Stimulated activated naive B cell treated with anti-CD40 and anti-IgM and Interleukin-4, amounts not matched to agents 10 μg/mL and 1 μg/mL and 100 μg/mL, for 72 hours (primary cell): ENCODE data around the gene BCL3.
"Not testable (repeated sequence)": the region's sequence is repeated elsewhere in the genome, so short reads cannot be mapped to it uniquely, and the experiment has no call there.

Experiments used
- ATAC-seq, 2 donors: fragments of 150-1000 bp; cut with Tn5 transposase; replicated peaks; 2 replicates each; pipeline ENCODE4 v1.10.0; 2021; ENCODE audit warnings: moderate library complexity in 1 of 2
- DNase-seq: peaks from one replicate; pipeline ENCODE4 v3.0.0; 2021
- H3K27ac Mint-ChIP-seq: one replicate; pipeline ENCODE4 v1.8.0; 2022; ENCODE audit warnings: mild to moderate bottlenecking, mixed read lengths
- H3K27me3 Mint-ChIP-seq, 2 donors: one replicate each; pipeline ENCODE4 v1.8.0; 2022; ENCODE audit warnings: mixed read lengths in 2 of 2
- H3K36me3 Mint-ChIP-seq, 2 donors: one replicate each; pipeline ENCODE4 v1.8.0; 2022; ENCODE audit warnings: mixed read lengths in 2 of 2, mild to moderate bottlenecking in 1 of 2
- H3K4me1 Mint-ChIP-seq, 2 donors: one replicate each; pipeline ENCODE4 v1.8.0; 2022; ENCODE audit warnings: mixed read lengths in 2 of 2, mild to moderate bottlenecking in 1 of 2
- H3K4me3 Mint-ChIP-seq, 2 donors: one replicate each; pipeline ENCODE4 v1.8.0; 2022; ENCODE audit warnings: mild to moderate bottlenecking in 2 of 2, mixed read lengths in 2 of 2, moderate library complexity in 1 of 2
- H3K9me3 Mint-ChIP-seq, 2 donors: one replicate each; pipeline ENCODE4 v1.8.0; 2022; ENCODE audit warnings: mixed read lengths in 2 of 2, mild to moderate bottlenecking in 1 of 2

The BCL3 gene

GRCh38 chr19:44712864-44713515, 35.5 kb upstream of the BCL3 start:
- H3K36me3 Mint-ChIP-seq: no peaks in the 10 kb centered on the region
- ATAC-seq: no peak
- no peak for DNase-seq
- peaks cover 0 to 3% of the 10 kb centered on the region in 2 donors for H3K4me1 Mint-ChIP-seq
- H3K27me3 Mint-ChIP-seq: peaks cover 14 to 22% of the 10 kb centered on the region in 2 donors
- no peak overlapping the region for H3K4me3 Mint-ChIP-seq
- H3K27ac Mint-ChIP-seq: no peak overlapping the region
- H3K9me3 Mint-ChIP-seq: peaks cover 15 to 16% of the 10 kb centered on the region in 2 donors

DNA sequence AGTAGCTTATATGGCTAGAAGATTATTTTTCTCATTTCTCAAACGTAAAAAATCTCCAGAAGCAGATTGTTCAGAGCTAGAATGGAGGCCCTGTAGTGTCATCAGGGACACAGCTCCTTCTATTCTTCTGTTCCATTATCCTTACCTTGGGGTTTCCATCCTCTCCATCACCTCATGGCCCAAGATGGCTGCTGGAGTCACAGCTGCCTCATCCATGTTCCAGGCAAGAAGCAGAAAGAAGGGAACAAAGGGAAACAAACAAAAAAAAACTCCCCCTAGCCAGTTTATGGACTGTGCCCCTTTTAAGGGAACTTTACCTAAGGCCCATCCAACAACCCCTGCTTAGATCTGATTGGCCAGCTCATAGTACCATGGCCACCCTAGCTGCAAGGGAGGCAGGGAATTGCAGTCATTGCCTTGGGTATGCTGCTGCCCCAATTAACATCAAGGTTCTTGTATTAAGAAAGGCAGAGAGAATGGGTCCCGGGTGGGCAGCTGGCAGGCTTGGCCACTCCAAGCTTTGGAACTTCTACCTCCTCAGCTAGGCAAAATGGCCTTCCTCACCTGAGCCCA, 33.8 kb upstream of the BCL3 start:
- Mint-ChIP-seq H3K4me3 (no peak overlapping the region), H3K4me1 (peaks cover 0 to 3% of the 10 kb centered on the region in 2 donors), H3K27me3 (peaks cover 14 to 25% of the 10 kb centered on the region in 2 donors), H3K27ac (no peak overlapping the region), H3K9me3 (peaks cover 15 to 16% of the 10 kb centered on the region in 2 donors), H3K36me3 (no peaks in the 10 kb centered on the region)
- no peak for DNase-seq
- no peak for ATAC-seq

DNA sequence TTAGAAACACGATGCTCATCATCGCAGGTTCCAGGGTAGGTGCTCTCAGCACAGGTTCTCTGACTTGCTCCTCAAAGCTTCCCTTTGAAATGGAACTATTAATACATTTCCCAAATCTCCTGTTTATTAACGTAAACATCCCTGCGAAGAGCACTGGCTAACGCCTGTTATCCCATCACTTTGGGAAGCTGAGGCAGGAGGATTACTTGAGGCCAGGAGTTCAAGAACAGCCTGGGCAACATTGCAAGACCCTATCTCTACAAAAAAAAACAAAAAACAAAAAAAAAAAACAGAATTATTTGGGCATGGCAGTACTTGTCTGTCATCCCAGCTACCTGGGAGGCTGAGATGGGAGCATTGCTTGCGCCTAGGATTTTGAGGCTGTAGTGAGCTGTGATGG, 30.9 kb upstream of the BCL3 start:
- ATAC-seq (no peak), DNase-seq (no peak)
- peaks cover 13 to 16% of the 10 kb centered on the region in 2 donors for H3K9me3 Mint-ChIP-seq
- H3K4me1 Mint-ChIP-seq: peaks cover 11% of the 10 kb centered on the region in 2 donors
- no peak overlapping the region for H3K27ac Mint-ChIP-seq
- no peaks in the 10 kb centered on the region for H3K36me3 Mint-ChIP-seq
- no peak overlapping the region for H3K4me3 Mint-ChIP-seq
- H3K27me3 Mint-ChIP-seq: peaks cover 0 to 10% of the 10 kb centered on the region in 2 donors

- H3K27me3 Mint-ChIP-seq: peaks cover 0 to 10% of the 10 kb centered on the region in 2 donors
- no peaks in the 10 kb centered on the region for H3K36me3 Mint-ChIP-seq
- no peak for DNase-seq
- H3K9me3 Mint-ChIP-seq: peaks cover 13 to 16% of the 10 kb centered on the region in 2 donors
- no peak for ATAC-seq
- H3K27ac Mint-ChIP-seq: no peak overlapping the region
- H3K4me1 Mint-ChIP-seq: peaks cover 17 to 19% of the 10 kb centered on the region in 2 donors
- no peak overlapping the region for H3K4me3 Mint-ChIP-seq
These were observed 29.9 kb upstream of the BCL3 start for GRCh38 chr19:44718441-44719261.

DNA sequence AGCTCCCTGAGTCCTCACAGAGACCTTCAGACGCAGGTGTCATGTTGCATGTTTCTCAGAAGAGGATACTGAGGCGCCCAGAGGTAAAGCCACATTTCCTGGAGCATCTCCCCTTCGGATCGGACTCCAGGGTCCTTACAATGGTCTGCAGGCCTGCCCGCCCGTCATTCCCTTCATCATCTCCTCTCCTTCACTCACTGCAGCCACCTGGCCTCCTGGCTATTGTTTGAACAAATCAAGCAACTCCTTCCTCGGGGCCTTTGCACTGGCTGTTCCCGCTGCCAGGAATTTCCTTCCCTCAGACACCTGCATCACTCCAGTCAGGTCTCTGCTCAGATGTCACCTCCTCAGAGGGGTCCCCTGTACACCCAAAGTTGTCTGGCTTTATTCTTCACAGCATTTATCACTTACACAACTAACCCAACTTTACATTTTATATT, 29.2 kb upstream of the BCL3 start:
- H3K4me3 Mint-ChIP-seq: no peak overlapping the region
- H3K36me3 Mint-ChIP-seq: no peaks in the 10 kb centered on the region
- peaks cover 0 to 10% of the 10 kb centered on the region in 2 donors for H3K27me3 Mint-ChIP-seq
- peaks cover 22 to 26% of the 10 kb centered on the region in 2 donors for H3K4me1 Mint-ChIP-seq
- no peak overlapping the region for H3K27ac Mint-ChIP-seq
- DNase-seq (no peak), ATAC-seq (no peak)
- peaks cover 13 to 14% of the 10 kb centered on the region in 2 donors for H3K9me3 Mint-ChIP-seq

- not testable (repeated sequence) for ATAC-seq, H3K4me3 Mint-ChIP-seq, DNase-seq, H3K36me3 Mint-ChIP-seq, H3K27me3 Mint-ChIP-seq, H3K27ac Mint-ChIP-seq, H3K9me3 Mint-ChIP-seq
- peaks cover 28 to 37% of the 10 kb centered on the region in 2 donors for H3K4me1 Mint-ChIP-seq
These were observed 28.1 kb upstream of the BCL3 start for GRCh38 chr19:44720396-44720795.

GRCh38 chr19:44720945-44721344, 27.6 kb upstream of the BCL3 start:
- Mint-ChIP-seq H3K4me1 (peaks cover 30 to 42% of the 10 kb centered on the region in 2 donors), H3K9me3 (no peaks in the 10 kb centered on the region), H3K36me3 (no peaks in the 10 kb centered on the region), H3K27me3 (peaks cover 0 to 4% of the 10 kb centered on the region in 2 donors), H3K4me3 (no peak overlapping the region), H3K27ac (no peak overlapping the region)
- DNase-seq (no peak), ATAC-seq (no peak)

DNA sequence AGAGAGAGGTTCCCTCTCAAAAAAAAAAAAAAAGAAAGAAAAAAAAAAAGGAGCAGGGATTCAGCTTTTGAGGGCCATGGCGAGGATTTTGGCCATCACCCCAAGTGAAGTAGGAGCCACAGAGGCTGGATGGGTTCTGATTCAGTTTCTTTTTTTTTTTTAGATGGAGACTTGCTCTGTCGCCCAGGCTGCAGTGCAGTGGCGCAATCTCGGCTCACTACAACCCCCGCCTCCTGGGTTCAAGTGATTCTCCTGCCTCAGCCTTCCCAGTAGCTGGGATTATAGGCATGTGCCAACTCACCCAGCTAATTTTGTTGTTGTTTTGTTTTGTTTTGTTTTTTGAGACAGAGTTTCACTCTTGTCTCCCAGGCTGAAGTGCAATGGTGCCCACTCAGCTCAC, 27.1 kb upstream of the BCL3 start:
- not testable (repeated sequence) for DNase-seq, H3K4me3 Mint-ChIP-seq, H3K27ac Mint-ChIP-seq, ATAC-seq, H3K27me3 Mint-ChIP-seq, H3K9me3 Mint-ChIP-seq, H3K36me3 Mint-ChIP-seq
- peaks cover 30 to 43% of the 10 kb centered on the region in 2 donors for H3K4me1 Mint-ChIP-seq

DNA sequence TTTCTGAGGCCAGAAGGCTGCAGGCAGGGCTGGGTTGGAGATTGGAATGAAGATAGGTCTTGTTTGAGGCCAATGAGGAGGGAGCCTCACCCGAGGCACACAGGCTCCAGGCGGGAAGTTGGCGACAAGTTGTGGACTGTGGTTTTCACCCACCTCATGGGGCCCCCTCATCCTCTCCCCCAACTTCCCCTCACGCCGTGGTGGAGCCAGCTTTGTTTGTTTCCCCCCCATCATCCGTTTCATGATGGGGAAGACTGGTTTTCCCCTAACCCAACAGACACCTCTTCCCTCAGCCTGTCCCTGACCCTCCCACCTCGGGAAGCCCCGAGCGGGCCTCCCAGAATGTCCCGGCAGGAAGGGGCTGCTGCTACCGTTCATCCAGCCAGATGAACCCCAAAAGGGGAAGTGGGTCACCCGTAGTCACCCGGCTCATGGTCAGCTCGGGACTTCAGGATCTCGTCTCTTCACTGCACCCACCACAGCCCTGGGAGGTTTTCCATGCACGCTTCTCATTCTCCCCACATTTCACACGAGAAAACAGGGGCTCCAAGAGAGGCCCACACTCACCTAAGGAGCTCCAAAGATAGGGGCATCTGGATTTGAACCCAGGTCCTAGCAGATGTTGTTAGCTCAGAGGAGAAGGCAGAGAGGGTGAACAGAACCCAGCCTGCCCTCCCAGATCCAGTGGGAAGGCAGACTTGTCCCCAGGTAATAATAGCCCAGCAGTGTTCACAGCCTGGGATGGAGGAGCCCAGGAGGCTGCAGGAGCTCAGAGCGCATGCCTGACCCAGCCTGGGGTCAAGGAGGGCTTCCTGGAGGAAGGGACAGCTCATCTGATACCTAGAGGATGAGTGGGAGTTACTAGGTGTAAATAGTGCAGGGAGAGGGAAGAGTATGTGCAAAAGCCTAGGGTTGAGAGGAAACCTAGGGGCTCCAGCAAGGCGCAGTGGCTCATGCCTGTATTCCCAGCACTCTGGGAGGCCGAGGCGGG, 26.1 kb upstream of the BCL3 start:
- Mint-ChIP-seq H3K27ac (peak overlapping the region; percentile 51), H3K4me1 (peaks cover 30 to 43% of the 10 kb centered on the region in 2 donors), H3K9me3 (no peaks in the 10 kb centered on the region), H3K36me3 (no peaks in the 10 kb centered on the region), H3K27me3 (peaks cover 0 to 4% of the 10 kb centered on the region in 2 donors), H3K4me3 (peak overlapping the region in 1 of 2 donors; percentile 36)
- ATAC-seq (peak; percentile 22 to 29), DNase-seq (peak; percentile 24)

GRCh38 chr19:44723299-44723951, 25.1 kb upstream of the BCL3 start:
- Mint-ChIP-seq H3K36me3 (no peaks in the 10 kb centered on the region), H3K27ac (no peak overlapping the region), H3K9me3 (no peaks in the 10 kb centered on the region), H3K4me1 (peaks cover 39 to 50% of the 10 kb centered on the region in 2 donors), H3K27me3 (no peaks in the 10 kb centered on the region), H3K4me3 (peak overlapping the region in 1 of 2 donors; percentile 21)
- DNase-seq: no peak
- ATAC-seq: peak; percentile 81 to 83

- no peaks in the 10 kb centered on the region for H3K27me3 Mint-ChIP-seq
- H3K4me1 Mint-ChIP-seq: peaks cover 39 to 53% of the 10 kb centered on the region in 2 donors
- no peaks in the 10 kb centered on the region for H3K9me3 Mint-ChIP-seq
- ATAC-seq (peak; percentile 83 to 89), DNase-seq (peak; percentile 71)
- peak overlapping the region in 1 of 2 donors; percentile 39 for H3K4me3 Mint-ChIP-seq
- no peaks in the 10 kb centered on the region for H3K36me3 Mint-ChIP-seq
- H3K27ac Mint-ChIP-seq: peak overlapping the region; percentile 48
These were observed 24.6 kb upstream of the BCL3 start for GRCh38 chr19:44723952-44724319.

- ATAC-seq (no peak), DNase-seq (no peak)
- Mint-ChIP-seq H3K4me1 (peaks cover 43 to 64% of the 10 kb centered on the region in 2 donors), H3K27me3 (no peaks in the 10 kb centered on the region), H3K9me3 (no peaks in the 10 kb centered on the region), H3K36me3 (no peaks in the 10 kb centered on the region), H3K4me3 (no peak overlapping the region), H3K27ac (no peak overlapping the region)
These were observed 23.3 kb upstream of the BCL3 start for GRCh38 chr19:44725251-44725650.

DNA sequence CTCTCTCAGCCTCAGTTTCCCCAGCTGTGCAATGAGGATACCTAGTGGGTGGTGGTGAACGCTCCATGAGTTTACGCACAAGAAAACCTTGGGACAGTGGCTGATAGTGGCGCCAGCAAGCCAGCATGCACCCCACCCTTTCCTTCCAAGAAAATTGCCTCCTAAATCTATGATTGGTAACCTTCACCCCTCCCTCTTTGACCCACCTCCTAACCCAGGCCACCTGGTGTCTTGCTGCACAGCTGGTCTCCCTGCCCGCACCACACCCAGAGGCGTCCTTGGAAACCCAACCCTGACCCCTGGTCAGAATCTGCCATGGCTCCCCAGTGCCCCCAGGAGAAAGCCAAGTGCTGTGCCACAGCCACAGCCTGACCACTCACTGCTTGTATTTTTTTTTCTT, 22.8 kb upstream of the BCL3 start:
- H3K4me3 Mint-ChIP-seq: no peak overlapping the region
- no peak for ATAC-seq
- no peaks in the 10 kb centered on the region for H3K9me3 Mint-ChIP-seq
- no peaks in the 10 kb centered on the region for H3K36me3 Mint-ChIP-seq
- H3K27ac Mint-ChIP-seq: no peak overlapping the region
- no peaks in the 10 kb centered on the region for H3K27me3 Mint-ChIP-seq
- peaks cover 41 to 64% of the 10 kb centered on the region in 2 donors for H3K4me1 Mint-ChIP-seq
- DNase-seq: no peak
